Esophagus muscularis mucosa (tissue), 3 donors: Measurements from ENCODE around the gene TBC1D14.

Experiments used
- POLR2A ChIP-seq: fragments of 450-650 bp; IDR thresholded peaks from one replicate; pipeline ENCODE4 v1.6.1; 2017; ENCODE audit warnings: antibody characterized with exemption, moderate library complexity, mild to moderate bottlenecking, low read depth
- POLR2AphosphoS5 ChIP-seq, 2 donors: sonication (generic); formaldehyde crosslinking; IDR thresholded peaks; one replicate each; pipeline ENCODE4 v1.6.1; 2017; ENCODE audit warnings: antibody characterized with exemption in 2 of 2
- TF ChIP-seq, protein P1 (sequence below), 3 experiments: fragments of 200-600 bp in 2 of 3; fragments of 450-650 bp in 1 of 3; sonication (generic) in 2 of 3; IDR thresholded peaks; one replicate each; pipeline ENCODE4 v1.5.1; 2017 to 2019; ENCODE audit warnings: antibody characterized with exemption in 3 of 3, mild to moderate bottlenecking in 2 of 3, moderate library complexity in 1 of 3

DNA sequence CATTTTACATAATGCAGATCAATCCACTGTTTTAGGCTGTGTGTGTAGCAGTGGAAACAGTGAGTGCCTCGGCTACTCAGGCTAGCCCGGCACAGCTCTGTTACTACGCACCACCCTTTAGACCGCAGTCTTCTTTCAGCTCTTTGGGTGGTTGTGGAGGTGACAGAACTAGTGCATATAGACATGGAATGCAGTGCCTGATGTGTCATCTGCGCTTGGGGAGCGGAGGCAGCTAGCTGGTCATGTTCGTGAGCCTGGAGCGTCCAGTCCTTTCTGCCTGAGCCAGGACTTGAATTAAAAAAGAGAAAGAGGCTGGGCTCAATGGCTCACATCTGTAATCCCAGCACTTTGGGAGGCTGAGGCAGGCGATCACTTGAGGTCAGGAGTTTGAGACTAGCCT, 4.8 kb downstream of the TBC1D14 start:
- TF ChIP-seq, protein P1, sequence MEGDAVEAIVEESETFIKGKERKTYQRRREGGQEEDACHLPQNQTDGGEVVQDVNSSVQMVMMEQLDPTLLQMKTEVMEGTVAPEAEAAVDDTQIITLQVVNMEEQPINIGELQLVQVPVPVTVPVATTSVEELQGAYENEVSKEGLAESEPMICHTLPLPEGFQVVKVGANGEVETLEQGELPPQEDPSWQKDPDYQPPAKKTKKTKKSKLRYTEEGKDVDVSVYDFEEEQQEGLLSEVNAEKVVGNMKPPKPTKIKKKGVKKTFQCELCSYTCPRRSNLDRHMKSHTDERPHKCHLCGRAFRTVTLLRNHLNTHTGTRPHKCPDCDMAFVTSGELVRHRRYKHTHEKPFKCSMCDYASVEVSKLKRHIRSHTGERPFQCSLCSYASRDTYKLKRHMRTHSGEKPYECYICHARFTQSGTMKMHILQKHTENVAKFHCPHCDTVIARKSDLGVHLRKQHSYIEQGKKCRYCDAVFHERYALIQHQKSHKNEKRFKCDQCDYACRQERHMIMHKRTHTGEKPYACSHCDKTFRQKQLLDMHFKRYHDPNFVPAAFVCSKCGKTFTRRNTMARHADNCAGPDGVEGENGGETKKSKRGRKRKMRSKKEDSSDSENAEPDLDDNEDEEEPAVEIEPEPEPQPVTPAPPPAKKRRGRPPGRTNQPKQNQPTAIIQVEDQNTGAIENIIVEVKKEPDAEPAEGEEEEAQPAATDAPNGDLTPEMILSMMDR (IDR thresholded peaks at IDR 0.05): no peak
- no peak for TF ChIP-seq POLR2A
- no peak for TF ChIP-seq POLR2AphosphoS5 (IDR thresholded peaks at IDR 0.05)
